ENCODE data around the gene RHOB.

RHOB gene

GRCh38 chr2:20423847-20424246, 23.0 kb upstream of the RHOB start:
- Histone ChIP-seq H3K27me3 (ENCODE audit: control insufficient read depth, low read length) (peaks cover 4% of the 10 kb centered on the region), H3K36me3 (ENCODE audit: control insufficient read depth, low read length) (no peaks in the 10 kb centered on the region), H4K20me1 (ENCODE audit: control insufficient read depth, insufficient read depth, low read depth, low read length) (no peaks in the 10 kb centered on the region), H3F3A (ENCODE audit: control insufficient read depth, insufficient read depth) (no peaks in the 10 kb centered on the region), H3K27ac (ENCODE audit: low read depth, low read length) (no peak overlapping the region), H3K9me3 (ENCODE audit: control insufficient read depth, insufficient read depth, low read length) (no peaks in the 10 kb centered on the region), H3K4me2 (ENCODE audit: low read length) (no peak overlapping the region), H3K4me3 (ENCODE audit: low read length) (no peak overlapping the region), H3K79me2 (ENCODE audit: control insufficient read depth, low read length) (no peaks in the 10 kb centered on the region), H3K4me1 (ENCODE audit: control insufficient read depth, low read length) (peaks cover 19% of the 10 kb centered on the region), H3K9me2 (replicated peaks; ENCODE audit: control insufficient read depth, low read length) (no peaks in the 10 kb centered on the region)
- TF ChIP-seq EZH2phosphoT487 (IDR thresholded peaks at IDR 0.05; ENCODE audit: borderline replicate concordance, low read length) (no peak), CTCF (IDR thresholded peaks at IDR 0.05; ENCODE audit: low read depth, low read length, poor library complexity, severe bottlenecking) (no peak)

- no peaks in the 10 kb centered on the region for H3K27me3 ChIP-seq (ENCODE audit: control insufficient read depth, low read length)
- TF ChIP-seq CTCF (IDR thresholded peaks at IDR 0.05; ENCODE audit: low read depth, low read length, poor library complexity, severe bottlenecking) (no peak), EZH2phosphoT487 (IDR thresholded peaks at IDR 0.05; ENCODE audit: borderline replicate concordance, low read length) (no peak)
- H3K79me2 ChIP-seq (ENCODE audit: control insufficient read depth, low read length) = no peaks in the 10 kb centered on the region
- H3K9me3 ChIP-seq (ENCODE audit: control insufficient read depth, insufficient read depth, low read length) = no peaks in the 10 kb centered on the region
- H3K4me3 ChIP-seq (ENCODE audit: low read length) = peak overlapping the region; percentile 42
- H3K4me2 ChIP-seq (ENCODE audit: low read length) = peak overlapping the region; percentile 57
- H3K27ac ChIP-seq (ENCODE audit: low read depth, low read length) = 0 out of 2 replicates have a peak overlapping the region, but pooled peaks have one; percentile 21
- H3F3A ChIP-seq (ENCODE audit: control insufficient read depth, insufficient read depth) = no peaks in the 10 kb centered on the region
- no peaks in the 10 kb centered on the region for H3K36me3 ChIP-seq (ENCODE audit: control insufficient read depth, low read length)
- peaks cover 23% of the 10 kb centered on the region for H3K4me1 ChIP-seq (ENCODE audit: control insufficient read depth, low read length)
- H4K20me1 ChIP-seq (ENCODE audit: control insufficient read depth, insufficient read depth, low read depth, low read length) = no peaks in the 10 kb centered on the region
- no peaks in the 10 kb centered on the region for H3K9me2 ChIP-seq (replicated peaks; ENCODE audit: control insufficient read depth, low read length)
Measured at GRCh38 chr2:20424300-20425290, 22.3 kb upstream of the RHOB start.

- Histone ChIP-seq H4K20me1 (ENCODE audit: control insufficient read depth, insufficient read depth, low read depth, low read length) (no peaks in the 10 kb centered on the region), H3K27me3 (ENCODE audit: control insufficient read depth, low read length) (no peaks in the 10 kb centered on the region), H3K27ac (ENCODE audit: low read depth, low read length) (0 out of 2 replicates have a peak overlapping the region, but pooled peaks have one; percentile 21), H3K9me2 (replicated peaks; ENCODE audit: control insufficient read depth, low read length) (no peaks in the 10 kb centered on the region), H3F3A (ENCODE audit: control insufficient read depth, insufficient read depth) (no peaks in the 10 kb centered on the region), H3K4me1 (ENCODE audit: control insufficient read depth, low read length) (peaks cover 26% of the 10 kb centered on the region), H3K79me2 (ENCODE audit: control insufficient read depth, low read length) (no peaks in the 10 kb centered on the region), H3K9me3 (ENCODE audit: control insufficient read depth, insufficient read depth, low read length) (no peaks in the 10 kb centered on the region), H3K36me3 (ENCODE audit: control insufficient read depth, low read length) (no peaks in the 10 kb centered on the region), H3K4me2 (ENCODE audit: low read length) (peak overlapping the region; percentile 57), H3K4me3 (ENCODE audit: low read length) (peak overlapping the region; percentile 42)
- TF ChIP-seq CTCF (IDR thresholded peaks at IDR 0.05; ENCODE audit: low read depth, low read length, poor library complexity, severe bottlenecking) (no peak), EZH2phosphoT487 (IDR thresholded peaks at IDR 0.05; ENCODE audit: borderline replicate concordance, low read length) (no peak)
Measured at GRCh38 chr2:20425371-20425881, 21.4 kb upstream of the RHOB start.
